Measurements from ENCODE around the gene ATP6V0C. TPM values are rescaled to one million over a fixed set of nuclear protein-coding genes. Genes with fewer than 3 reads are reported as not detected.

Gene ATP6V0C
- total RNA-seq, 6 experiments from 2014 or later: 71.5 to 100 (median 79.4) TPM

DNA sequence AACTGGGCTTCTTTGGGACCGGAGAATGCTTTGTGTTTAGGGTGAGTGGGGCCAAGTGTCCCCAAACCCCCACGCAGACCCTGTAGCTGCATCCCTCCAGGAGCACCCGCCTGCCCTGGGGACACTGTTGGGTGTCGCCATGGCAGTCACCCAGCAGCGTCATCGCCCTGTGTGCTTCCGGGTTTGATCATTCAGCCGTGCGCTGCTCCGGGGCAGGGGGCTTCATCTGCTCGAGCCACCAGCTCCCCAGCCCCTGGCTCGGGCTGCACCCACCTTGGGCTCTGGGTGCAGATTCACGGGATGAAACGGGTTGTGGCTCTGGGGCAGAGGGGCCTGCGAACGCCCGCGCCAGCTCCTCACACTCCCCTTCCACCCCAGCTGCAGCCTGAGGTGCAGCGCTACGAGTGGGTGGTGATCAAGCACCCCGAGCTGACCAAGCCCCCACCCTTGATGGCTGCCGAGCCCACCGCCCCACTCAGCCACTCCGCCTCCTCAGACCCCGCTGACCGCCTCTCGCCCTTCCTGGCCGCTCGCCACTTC lies 13.8 kb upstream of the ATP6V0C start:
- WGBS (ENCODE audit: insufficient coverage, low coverage, low lambda C conversion rate, missing lambda C conversion rate): 100% methylated on average over 2 of the region's 29 CpGs
- no peaks in the 10 kb centered on the region for H3K9me3 ChIP-seq
- ATAC-seq (no peak), DNase-seq (no peak)
- H3K27ac ChIP-seq: no peak overlapping the region
- H3K36me3 ChIP-seq: no peaks in the 10 kb centered on the region
- intact Hi-C loops (cut with DNase I): loop anchor here (5.0 to 10.0 kb wide), 3 partner anchors 65 to 305 kb away; partner anchors contain the start of genes ABCA3 (in 2 of the 2) and CASKIN1 (in 2 of the 2)
- H3K4me3 ChIP-seq: no peak overlapping the region
- H3K4me1 ChIP-seq: peaks cover 0 to 44% (median 23%) of the 10 kb centered on the region in 4 donors
- TF ChIP-seq, protein P1, sequence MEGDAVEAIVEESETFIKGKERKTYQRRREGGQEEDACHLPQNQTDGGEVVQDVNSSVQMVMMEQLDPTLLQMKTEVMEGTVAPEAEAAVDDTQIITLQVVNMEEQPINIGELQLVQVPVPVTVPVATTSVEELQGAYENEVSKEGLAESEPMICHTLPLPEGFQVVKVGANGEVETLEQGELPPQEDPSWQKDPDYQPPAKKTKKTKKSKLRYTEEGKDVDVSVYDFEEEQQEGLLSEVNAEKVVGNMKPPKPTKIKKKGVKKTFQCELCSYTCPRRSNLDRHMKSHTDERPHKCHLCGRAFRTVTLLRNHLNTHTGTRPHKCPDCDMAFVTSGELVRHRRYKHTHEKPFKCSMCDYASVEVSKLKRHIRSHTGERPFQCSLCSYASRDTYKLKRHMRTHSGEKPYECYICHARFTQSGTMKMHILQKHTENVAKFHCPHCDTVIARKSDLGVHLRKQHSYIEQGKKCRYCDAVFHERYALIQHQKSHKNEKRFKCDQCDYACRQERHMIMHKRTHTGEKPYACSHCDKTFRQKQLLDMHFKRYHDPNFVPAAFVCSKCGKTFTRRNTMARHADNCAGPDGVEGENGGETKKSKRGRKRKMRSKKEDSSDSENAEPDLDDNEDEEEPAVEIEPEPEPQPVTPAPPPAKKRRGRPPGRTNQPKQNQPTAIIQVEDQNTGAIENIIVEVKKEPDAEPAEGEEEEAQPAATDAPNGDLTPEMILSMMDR (IDR thresholded peaks at IDR 0.05): no peak
- H3K27me3 ChIP-seq: no peaks in the 10 kb centered on the region

DNA sequence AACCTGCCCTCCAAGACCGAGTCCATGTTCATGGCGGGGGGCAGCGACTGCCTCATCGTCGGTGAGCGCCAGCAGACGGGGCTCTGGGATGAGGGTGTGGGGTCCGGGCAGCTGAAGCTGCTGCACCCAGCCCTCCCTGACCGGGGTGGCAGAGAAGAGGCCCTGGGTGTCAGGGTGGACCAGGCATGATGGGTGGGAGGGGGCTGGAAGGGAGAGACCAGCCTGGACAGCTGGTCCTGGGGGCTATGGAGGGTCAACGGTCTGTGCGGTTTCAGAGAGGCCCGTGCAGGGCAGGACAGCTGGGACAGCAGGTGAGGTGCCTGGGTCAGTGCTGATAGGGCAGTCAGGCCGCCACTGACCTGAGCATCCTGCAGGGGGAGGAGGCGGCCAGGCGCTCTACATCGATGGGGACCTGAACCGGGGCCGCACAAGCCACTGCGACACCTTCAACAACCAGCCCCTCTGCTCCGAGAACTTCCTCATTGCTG lies 13.3 kb upstream of the ATP6V0C start:
- WGBS (ENCODE audit: insufficient coverage, low coverage, low lambda C conversion rate, missing lambda C conversion rate): 81% methylated on average over 8 of the region's 20 CpGs
- H3K27me3 ChIP-seq: no peaks in the 10 kb centered on the region
- TF ChIP-seq, protein P1 (IDR thresholded peaks at IDR 0.05): no peak
- no peak for TF ChIP-seq POLR2A (IDR thresholded peaks at IDR 0.05)
- H3K4me1 ChIP-seq: peaks cover 0 to 44% (median 23%) of the 10 kb centered on the region in 4 donors
- no peaks in the 10 kb centered on the region for H3K9me3 ChIP-seq
- H3K27ac ChIP-seq: no peak overlapping the region
- no peak overlapping the region for H3K4me3 ChIP-seq
- intact Hi-C loops (cut with DNase I): loop anchor here (5.0 to 10.0 kb wide), 2 partner anchors 158 to 306 kb away; partner anchors contain the start of genes CASKIN1 (in 2 of the 2) and ABCA3 (in 1 of the 2)
- DNase-seq: no peak
- no peaks in the 10 kb centered on the region for H3K36me3 ChIP-seq
- no peak for ATAC-seq

DNA sequence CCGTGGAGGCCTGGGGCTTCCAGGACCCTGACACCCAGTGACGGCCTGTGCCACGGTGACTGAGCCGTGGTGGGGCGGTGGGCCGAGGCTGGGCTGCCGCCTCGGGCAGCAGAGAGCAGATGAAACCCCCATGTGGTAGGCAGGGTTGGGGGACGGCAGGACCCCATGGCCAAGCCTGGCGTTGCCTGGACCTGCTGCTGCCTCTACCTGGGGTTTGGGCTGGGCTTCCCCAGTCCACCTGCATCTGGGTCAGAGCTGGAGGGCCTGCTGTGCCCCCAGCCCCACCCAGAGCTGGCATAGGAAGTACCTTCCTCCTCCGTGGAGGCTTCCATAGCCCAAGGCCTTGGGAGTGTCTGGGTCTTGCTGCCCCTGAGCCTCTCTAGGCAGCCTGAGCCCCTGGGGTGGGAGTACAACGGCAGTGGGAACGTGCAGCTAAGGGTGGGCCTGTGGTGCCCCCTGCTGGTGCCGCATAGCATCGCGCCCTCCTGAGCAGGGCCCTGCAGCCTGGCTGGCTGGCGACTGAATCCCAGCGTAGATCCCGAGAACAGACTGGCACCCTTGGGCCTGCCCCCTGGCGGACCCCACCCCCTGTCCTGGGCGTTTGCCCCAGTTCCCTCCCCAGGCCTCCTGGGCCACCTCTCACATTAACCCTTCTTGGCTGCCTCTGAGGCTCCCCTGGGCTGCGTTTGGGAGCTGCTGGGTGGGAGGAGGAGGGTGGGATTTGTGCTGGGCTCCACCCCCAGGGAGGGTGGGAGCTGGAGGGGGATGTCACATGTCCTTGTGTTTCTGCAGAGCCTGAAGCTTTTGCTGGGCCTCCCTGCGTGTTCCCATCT lies 12.6 kb upstream of the ATP6V0C start:
- no peaks in the 10 kb centered on the region for H3K27me3 ChIP-seq
- peaks cover 0 to 44% (median 23%) of the 10 kb centered on the region in 4 donors for H3K4me1 ChIP-seq
- intact Hi-C loops (cut with DNase I): loop anchor here (5.0 to 10.0 kb wide), 2 partner anchors 159 to 306 kb away; partner anchors contain the start of genes CASKIN1 (in 2 of the 2) and ABCA3 (in 1 of the 2)
- peak; percentile 75 to 83 (median 79) for ATAC-seq
- no peak overlapping the region for H3K27ac ChIP-seq
- 0% methylated on average over 6 of the region's 23 CpGs for WGBS (ENCODE audit: insufficient coverage, low coverage, low lambda C conversion rate, missing lambda C conversion rate)
- H3K36me3 ChIP-seq: no peaks in the 10 kb centered on the region
- TF ChIP-seq, protein P1 (IDR thresholded peaks at IDR 0.05): peak; percentile 97 to 100 (median 98)
- TF ChIP-seq POLR2A (IDR thresholded peaks at IDR 0.05): no peak
- H3K4me3 ChIP-seq: no peak overlapping the region
- no peaks in the 10 kb centered on the region for H3K9me3 ChIP-seq
- peak; percentile 79 to 85 (median 84) for DNase-seq

DNA sequence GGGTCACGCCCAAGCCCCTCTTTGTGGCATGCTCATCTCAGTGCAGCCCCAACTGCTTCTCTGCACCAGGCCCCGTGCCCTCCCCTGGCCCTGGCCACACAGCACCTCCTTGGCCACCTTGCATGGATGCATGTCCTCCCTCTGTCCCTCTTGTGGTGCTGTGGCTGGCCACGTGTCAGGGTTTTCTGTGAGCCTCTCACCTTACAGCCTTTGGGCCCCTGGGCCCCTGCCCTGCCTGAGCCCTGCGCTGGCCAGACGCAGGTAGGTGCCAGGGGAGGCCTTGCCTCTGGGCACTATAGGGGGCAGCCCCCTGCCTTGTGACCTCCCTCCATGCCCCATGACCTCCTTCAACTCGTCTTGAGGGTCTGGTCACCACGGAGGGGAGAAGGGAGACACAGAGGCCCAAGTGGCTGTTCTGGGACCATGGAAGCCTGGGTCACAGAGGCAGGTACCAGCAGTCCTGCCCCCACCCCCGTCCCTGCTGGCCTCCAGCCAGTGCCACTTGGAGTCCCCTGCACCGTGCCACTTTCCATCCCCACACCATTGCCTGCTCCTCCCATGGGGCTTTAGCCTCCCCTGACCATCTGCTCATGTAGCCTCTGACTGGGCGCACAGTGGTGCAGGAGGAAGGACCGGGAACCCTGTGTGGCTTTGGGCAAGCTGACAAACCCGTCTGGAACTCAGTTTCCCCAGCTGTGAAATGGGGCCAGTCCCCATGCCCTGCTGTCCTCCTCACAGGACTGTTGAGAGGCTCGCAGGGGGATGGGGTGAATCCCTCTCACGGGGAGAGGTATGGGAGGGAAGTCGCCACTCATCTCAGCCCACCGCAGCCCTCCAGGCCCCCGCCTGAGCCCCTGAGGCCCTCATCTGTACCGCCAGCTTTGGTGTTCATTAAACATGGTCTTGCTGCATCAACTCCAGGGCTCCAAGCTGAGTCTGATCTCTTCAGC lies 11.5 kb upstream of the ATP6V0C start:
- ATAC-seq (no peak), DNase-seq (no peak)
- TF ChIP-seq POLR2A (IDR thresholded peaks at IDR 0.05): no peak
- TF ChIP-seq, protein P1 (IDR thresholded peaks at IDR 0.05): no peak
- H3K9me3 ChIP-seq: no peaks in the 10 kb centered on the region
- no peak overlapping the region for H3K4me3 ChIP-seq
- intact Hi-C loops (cut with DNase I): loop anchor here (5.0 to 10.0 kb wide), 2 partner anchors 160 to 307 kb away; partner anchors contain the start of genes CASKIN1 (in 2 of the 2) and ABCA3 (in 1 of the 2)
- no peaks in the 10 kb centered on the region for H3K27me3 ChIP-seq
- WGBS (ENCODE audit: insufficient coverage, low coverage, low lambda C conversion rate, missing lambda C conversion rate): 73% methylated on average over 4 of the region's 18 CpGs
- H3K27ac ChIP-seq: peak overlapping the region in 1 of 3 donors; percentile 51
- peaks cover 0 to 39% (median 20%) of the 10 kb centered on the region in 4 donors for H3K4me1 ChIP-seq
- H3K36me3 ChIP-seq: no peaks in the 10 kb centered on the region
